ENCODE results near the gene C2orf68.
A peak's percentile ranks its signal among the peaks of the same experiment; 100 is the strongest.

Gene C2orf68, protein sequence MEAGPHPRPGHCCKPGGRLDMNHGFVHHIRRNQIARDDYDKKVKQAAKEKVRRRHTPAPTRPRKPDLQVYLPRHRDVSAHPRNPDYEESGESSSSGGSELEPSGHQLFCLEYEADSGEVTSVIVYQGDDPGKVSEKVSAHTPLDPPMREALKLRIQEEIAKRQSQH

DNA sequence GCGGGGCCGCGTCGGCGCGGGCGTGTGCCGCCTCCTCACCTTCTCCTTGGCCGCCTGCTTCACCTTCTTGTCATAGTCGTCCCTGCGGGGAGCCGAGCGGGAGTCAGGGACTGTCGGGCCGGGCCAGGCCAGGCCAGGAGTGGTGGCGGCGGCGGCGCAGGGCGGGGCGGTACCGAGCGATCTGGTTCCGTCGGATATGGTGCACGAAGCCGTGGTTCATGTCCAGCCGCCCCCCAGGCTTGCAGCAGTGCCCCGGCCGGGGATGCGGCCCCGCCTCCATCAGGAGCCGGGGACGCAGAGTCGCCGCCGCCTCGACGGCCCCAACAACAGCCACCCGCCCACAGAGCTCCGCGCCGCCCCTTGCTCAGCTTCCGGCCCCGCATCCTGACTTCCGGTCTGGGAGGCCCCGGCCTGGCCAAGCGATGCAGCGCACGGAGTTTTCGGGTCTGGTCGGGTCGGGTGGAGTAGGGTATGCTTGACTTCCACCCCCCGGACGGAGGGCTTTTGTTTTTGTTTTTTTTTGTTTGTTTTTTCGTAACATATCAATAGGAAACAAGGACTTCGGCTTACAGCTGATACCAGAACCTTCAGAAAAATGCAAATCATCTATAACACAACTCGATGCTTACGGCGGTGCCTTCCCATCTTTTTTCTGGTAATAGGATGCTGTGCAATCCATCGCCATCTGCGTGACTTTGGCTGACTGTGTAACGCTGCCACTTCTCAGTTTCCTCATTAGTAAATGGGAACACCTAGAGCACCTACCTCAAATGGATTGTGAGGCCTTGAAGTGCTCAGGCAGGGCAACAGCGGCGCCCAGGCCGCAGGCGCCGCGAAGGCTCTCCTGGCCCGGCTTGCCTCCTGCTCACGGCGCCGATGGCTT is at the start of gene C2orf68:
Gene C2orf68 (minus strand): TSS at position 362 of the 883 bp plus-strand sequence. CDS start 82 bp downstream, at position 280.
- TF ChIP-seq, protein P1, sequence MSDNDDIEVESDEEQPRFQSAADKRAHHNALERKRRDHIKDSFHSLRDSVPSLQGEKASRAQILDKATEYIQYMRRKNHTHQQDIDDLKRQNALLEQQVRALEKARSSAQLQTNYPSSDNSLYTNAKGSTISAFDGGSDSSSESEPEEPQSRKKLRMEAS (IDR thresholded peaks at IDR 0.05), result peak; percentile 77
- peak; percentile 65 for TF ChIP-seq EGR1 (IDR thresholded peaks at IDR 0.05)
- TF ChIP-seq TAF1 (IDR thresholded peaks at IDR 0.05; ENCODE audit: low read depth), result peak; percentile 88
- no peak for TF ChIP-seq CEBPB (IDR thresholded peaks at IDR 0.05)
- no peak for TF ChIP-seq ZBTB7A (IDR thresholded peaks at IDR 0.05; ENCODE audit: low read depth)
- peak; percentile 37; the same call in 1 of the 2 replicates for TF ChIP-seq TCF12 (IDR thresholded peaks at IDR 0.05; ENCODE audit: low read depth)
- TF ChIP-seq YY1 (IDR thresholded peaks at IDR 0.05; ENCODE audit: low read depth), result no peak
- TF ChIP-seq, protein P2, sequence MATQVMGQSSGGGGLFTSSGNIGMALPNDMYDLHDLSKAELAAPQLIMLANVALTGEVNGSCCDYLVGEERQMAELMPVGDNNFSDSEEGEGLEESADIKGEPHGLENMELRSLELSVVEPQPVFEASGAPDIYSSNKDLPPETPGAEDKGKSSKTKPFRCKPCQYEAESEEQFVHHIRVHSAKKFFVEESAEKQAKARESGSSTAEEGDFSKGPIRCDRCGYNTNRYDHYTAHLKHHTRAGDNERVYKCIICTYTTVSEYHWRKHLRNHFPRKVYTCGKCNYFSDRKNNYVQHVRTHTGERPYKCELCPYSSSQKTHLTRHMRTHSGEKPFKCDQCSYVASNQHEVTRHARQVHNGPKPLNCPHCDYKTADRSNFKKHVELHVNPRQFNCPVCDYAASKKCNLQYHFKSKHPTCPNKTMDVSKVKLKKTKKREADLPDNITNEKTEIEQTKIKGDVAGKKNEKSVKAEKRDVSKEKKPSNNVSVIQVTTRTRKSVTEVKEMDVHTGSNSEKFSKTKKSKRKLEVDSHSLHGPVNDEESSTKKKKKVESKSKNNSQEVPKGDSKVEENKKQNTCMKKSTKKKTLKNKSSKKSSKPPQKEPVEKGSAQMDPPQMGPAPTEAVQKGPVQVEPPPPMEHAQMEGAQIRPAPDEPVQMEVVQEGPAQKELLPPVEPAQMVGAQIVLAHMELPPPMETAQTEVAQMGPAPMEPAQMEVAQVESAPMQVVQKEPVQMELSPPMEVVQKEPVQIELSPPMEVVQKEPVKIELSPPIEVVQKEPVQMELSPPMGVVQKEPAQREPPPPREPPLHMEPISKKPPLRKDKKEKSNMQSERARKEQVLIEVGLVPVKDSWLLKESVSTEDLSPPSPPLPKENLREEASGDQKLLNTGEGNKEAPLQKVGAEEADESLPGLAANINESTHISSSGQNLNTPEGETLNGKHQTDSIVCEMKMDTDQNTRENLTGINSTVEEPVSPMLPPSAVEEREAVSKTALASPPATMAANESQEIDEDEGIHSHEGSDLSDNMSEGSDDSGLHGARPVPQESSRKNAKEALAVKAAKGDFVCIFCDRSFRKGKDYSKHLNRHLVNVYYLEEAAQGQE (IDR thresholded peaks at IDR 0.05; ENCODE audit: low read depth), result 0 out of 2 replicates have a peak, but pooled peaks have one; percentile 28
- TF ChIP-seq, protein P3, sequence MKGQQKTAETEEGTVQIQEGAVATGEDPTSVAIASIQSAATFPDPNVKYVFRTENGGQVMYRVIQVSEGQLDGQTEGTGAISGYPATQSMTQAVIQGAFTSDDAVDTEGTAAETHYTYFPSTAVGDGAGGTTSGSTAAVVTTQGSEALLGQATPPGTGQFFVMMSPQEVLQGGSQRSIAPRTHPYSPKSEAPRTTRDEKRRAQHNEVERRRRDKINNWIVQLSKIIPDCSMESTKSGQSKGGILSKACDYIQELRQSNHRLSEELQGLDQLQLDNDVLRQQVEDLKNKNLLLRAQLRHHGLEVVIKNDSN (IDR thresholded peaks at IDR 0.05), result no peak

DNA sequence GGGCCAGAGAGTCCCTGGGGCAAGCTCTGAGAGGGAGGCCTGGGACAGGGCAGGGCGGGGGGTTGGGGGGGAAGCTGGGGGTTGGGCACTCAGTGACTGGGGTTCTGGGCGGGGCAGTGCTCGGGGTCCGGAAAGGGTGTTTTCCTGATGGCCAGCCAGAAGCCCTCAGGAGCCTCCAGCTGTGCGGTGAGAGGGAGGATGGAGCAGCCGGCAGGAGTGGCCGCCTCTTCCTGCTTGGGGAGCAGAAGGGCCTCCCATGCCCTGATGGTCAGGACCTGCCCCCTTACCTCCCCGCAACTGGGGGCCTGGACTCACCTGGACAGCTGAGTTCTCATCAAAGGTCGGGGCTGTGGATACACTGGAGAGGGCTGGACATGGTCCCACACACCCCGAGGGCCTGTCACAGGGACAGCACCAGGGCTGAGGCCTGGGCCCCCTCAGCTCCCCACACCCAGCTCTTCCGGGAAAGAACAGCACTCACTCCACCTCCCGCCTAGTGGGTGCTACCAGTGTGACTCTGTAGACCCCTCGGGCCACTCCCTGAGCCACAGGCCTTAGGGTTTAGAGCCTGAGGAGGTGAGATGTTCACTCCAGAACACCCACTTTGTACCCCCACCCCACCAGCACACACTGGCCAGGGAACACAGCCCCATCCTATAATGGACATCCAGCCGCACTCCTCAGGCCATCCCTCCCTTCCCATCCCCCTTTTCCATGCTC is 49.4 kb upstream of the C2orf68 start:
- no peak for TF ChIP-seq EGR1 (IDR thresholded peaks at IDR 0.05)
- TF ChIP-seq, protein P3 (IDR thresholded peaks at IDR 0.05), result no peak
- no peak for TF ChIP-seq FOXM1 (IDR thresholded peaks at IDR 0.05; ENCODE audit: borderline replicate concordance, low read depth)
- no peak for TF ChIP-seq TEAD4 (IDR thresholded peaks at IDR 0.05)
- no peak for TF ChIP-seq RAD21 (IDR thresholded peaks at IDR 0.05; ENCODE audit: low read depth)
- no peak for TF ChIP-seq CEBPB (IDR thresholded peaks at IDR 0.05)
- TF ChIP-seq TAF1 (IDR thresholded peaks at IDR 0.05; ENCODE audit: low read depth), result no peak
- no peak for TF ChIP-seq NFIC (IDR thresholded peaks at IDR 0.05)
- TF ChIP-seq CREB1 (IDR thresholded peaks at IDR 0.05; ENCODE audit: low read depth), result no peak
- TF ChIP-seq ZBTB7A (IDR thresholded peaks at IDR 0.05; ENCODE audit: low read depth), result no peak
- TF ChIP-seq YY1 (IDR thresholded peaks at IDR 0.05; ENCODE audit: low read depth), result no peak
- TF ChIP-seq, protein P1 (IDR thresholded peaks at IDR 0.05), result no peak
- TF ChIP-seq EP300 (IDR thresholded peaks at IDR 0.05; ENCODE audit: borderline replicate concordance), result no peak
- TF ChIP-seq, protein P2 (IDR thresholded peaks at IDR 0.05; ENCODE audit: low read depth), result no peak
- TF ChIP-seq TCF12 (IDR thresholded peaks at IDR 0.05; ENCODE audit: low read depth), result no peak

DNA sequence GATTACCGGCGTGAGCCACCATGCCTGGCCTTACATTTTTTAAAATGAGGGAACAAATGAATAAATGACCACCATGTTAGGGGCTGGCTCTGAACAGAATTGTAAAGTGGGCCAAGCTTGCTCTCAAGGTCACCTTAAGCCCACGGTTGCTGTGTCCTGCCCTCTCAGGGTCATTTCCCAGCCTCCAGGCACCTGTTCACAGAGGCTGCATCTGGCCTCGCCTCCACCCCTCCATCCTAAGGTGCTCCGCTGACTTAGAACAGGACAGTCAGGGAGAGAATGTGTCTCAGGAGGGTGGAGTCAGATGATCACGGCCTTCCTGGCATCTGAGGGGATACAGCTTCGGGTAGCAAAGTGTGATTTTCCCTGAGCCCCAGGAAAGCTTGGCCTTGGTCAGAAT is 48.9 kb upstream of the C2orf68 start:
- TF ChIP-seq CEBPB (IDR thresholded peaks at IDR 0.05), result no peak

DNA sequence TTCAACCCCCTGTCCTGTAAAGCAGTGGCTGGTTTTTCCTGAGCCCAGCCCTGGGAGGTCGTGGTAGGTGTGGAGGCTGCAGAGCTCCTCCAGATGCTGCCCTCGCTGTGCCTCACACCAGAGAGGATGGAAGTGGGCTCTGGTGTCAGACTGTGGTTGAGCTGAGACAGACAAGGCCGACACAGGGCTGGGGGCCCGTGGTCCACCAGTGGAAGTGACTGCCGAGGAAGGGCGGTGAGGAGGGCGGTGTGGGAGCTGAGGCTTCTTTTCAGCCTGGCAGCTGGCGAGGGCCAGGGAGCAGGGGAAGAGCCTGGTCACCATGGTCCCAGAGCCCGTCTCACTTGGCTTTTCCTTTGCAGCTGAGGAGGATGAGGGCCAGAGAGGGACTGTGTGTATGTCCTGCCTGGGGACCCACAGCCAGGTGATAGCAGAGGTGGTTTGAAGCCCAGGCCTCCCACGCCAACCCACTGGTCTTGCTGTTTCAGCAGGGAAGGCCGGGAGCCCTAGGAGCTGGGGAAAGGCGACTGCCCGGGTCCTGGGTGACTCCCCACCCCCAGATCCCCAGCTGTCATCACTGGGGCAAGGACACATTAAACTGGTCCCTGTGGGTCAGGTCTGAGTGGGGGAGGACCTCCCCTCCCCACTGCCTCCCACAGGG is 47.6 kb upstream of the C2orf68 start:
- no peak for TF ChIP-seq NFIC (IDR thresholded peaks at IDR 0.05)
- TF ChIP-seq, protein P2 (IDR thresholded peaks at IDR 0.05; ENCODE audit: low read depth), result no peak
- no peak for TF ChIP-seq CEBPB (IDR thresholded peaks at IDR 0.05)
- TF ChIP-seq EGR1 (IDR thresholded peaks at IDR 0.05), result no peak
- TF ChIP-seq, protein P1 (IDR thresholded peaks at IDR 0.05), result no peak
- TF ChIP-seq ZBTB7A (IDR thresholded peaks at IDR 0.05; ENCODE audit: low read depth), result no peak
- TF ChIP-seq, protein P3 (IDR thresholded peaks at IDR 0.05), result no peak
- no peak for TF ChIP-seq YY1 (IDR thresholded peaks at IDR 0.05; ENCODE audit: low read depth)
- no peak for TF ChIP-seq RAD21 (IDR thresholded peaks at IDR 0.05; ENCODE audit: low read depth)
- TF ChIP-seq TAF1 (IDR thresholded peaks at IDR 0.05; ENCODE audit: low read depth), result no peak
- no peak for TF ChIP-seq CREB1 (IDR thresholded peaks at IDR 0.05; ENCODE audit: low read depth)
- no peak for TF ChIP-seq TCF12 (IDR thresholded peaks at IDR 0.05; ENCODE audit: low read depth)
- no peak for TF ChIP-seq FOXM1 (IDR thresholded peaks at IDR 0.05; ENCODE audit: borderline replicate concordance, low read depth)
- TF ChIP-seq EP300 (IDR thresholded peaks at IDR 0.05; ENCODE audit: borderline replicate concordance), result no peak
- no peak for TF ChIP-seq TEAD4 (IDR thresholded peaks at IDR 0.05)
